HG02885 (cell line): ENCODE data around the gene TACC3.

Source experiments
- ATAC-seq: cut with Tn5 transposase; IDR thresholded peaks from one replicate; pipeline ENCODE4 v1.9.1; 2021; ENCODE audit warnings: mild to moderate bottlenecking; ENCODE audit not compliant: unreplicated experiment, poor library complexity

Gene TACC3

GRCh38 chr4:1756893-1757779 lies 35.8 kb downstream of the TACC3 start:
- ATAC-seq, result no peak

DNA sequence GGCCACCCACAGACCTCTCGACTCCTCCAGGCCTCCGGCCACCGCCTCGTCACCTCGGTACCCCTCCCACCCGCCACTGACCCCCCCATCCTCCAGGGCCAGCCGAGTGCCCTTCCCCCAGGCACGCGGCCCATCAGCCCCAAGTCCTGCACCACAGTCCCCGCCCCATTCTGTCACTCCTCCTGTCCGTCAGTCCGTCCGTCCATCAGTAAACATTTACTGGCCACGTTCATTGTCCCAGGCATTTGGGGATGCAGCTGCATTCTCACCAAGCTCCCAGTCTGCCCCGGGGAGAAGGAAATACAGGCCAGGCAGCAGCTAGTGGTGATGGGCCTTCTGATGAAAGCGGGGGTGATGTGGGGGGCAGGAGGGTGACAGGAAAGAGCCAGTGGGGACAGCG lies 36.5 kb downstream of the TACC3 start:
- ATAC-seq, result no peak

GRCh38 chr4:1758306-1759121 lies 37.2 kb downstream of the TACC3 start:
- ATAC-seq, result no peak

GRCh38 chr4:1759170-1759817 lies 38.0 kb downstream of the TACC3 start:
- ATAC-seq, result no peak

GRCh38 chr4:1759818-1760223 lies 38.5 kb downstream of the TACC3 start:
- no peak for ATAC-seq

GRCh38 chr4:1760521-1761071 lies 39.3 kb downstream of the TACC3 start:
- ATAC-seq, result no peak

DNA sequence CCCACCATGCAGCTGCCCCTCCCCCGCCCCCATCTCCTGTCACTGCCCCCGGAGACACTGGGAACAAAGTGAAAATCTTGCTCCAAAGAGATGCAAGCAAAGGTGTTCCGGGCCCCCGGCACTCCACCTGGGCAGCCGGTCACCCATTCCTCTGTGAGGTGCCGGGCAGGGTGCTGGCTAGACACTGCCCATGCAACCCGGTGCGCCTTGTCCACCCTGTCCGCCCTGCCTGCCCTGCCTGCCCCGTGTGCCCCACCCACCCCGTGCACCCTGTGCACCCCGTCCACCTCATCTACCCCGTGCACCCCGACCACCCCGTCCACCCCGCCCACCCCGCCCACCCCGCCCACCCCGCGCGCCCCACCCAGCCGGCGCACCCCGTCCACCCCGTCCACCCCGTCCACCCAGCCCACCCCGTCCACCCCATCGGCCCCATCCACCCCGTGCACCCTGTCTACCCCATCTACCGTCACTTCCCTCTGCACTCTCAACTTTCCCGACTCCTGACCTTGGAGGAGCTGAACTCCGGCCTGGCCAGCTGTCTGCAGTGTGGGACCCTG lies 39.9 kb downstream of the TACC3 start:
- ATAC-seq, result no peak

DNA sequence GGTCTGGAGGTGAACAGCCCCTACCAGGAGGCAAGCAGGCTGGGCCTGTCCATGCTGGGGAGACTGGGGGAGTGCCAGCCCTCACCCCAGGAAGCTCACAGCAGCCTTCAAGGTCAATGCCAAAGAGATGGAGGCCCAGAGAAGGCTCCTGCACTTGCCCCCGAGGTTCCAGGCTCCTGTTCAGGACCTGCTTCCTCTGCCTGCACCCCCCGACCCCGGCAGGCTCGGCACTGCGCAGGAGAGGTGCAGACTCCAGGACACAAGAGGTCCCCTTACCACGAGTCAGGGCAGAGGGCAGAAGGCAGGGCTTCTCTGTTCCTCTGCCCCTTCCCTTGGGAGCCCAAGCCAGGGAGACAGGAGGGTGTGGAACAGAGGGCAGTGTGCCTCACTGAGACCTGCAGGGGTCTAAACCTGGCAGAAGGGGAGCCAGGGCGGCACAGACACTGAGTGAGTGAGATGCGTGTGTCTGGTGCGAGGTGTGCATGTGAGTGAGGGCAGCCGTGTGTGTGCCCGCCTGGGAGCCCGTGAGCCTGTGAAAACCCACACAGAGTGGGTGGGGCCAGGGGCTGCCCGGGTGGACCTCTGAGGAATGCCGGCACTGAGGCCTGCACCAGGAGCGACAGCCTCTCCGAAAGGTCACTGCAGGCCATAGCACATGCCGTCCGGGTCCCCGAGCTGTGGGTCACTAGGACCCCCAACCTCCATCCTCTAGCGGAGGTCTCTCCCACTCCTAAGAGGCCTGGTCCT lies 41.1 kb downstream of the TACC3 start:
- no peak for ATAC-seq

DNA sequence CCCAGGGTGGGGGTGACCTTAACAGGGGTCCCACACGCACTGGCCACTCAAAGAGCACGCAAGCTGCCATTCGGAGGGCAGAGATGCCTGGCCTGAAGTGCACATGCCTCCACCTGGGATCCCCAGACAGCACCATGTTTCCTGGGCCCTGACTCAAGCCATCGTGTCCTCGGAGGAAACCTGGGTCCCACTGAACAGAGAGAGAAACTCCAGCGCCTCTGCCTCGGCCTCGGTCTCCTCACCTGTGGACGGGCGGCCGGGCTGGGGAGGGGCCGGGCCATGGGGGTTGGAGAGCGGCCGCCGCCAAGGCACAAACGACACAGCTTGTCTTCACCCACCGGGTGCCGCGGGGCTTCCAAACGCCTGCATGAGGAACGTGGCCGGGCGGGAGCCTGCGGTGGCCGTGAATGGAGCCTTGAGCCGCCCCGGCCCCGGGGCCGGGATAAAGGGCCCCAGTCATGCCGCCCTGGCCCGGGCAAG lies 41.8 kb downstream of the TACC3 start:
- ATAC-seq, result no peak

DNA sequence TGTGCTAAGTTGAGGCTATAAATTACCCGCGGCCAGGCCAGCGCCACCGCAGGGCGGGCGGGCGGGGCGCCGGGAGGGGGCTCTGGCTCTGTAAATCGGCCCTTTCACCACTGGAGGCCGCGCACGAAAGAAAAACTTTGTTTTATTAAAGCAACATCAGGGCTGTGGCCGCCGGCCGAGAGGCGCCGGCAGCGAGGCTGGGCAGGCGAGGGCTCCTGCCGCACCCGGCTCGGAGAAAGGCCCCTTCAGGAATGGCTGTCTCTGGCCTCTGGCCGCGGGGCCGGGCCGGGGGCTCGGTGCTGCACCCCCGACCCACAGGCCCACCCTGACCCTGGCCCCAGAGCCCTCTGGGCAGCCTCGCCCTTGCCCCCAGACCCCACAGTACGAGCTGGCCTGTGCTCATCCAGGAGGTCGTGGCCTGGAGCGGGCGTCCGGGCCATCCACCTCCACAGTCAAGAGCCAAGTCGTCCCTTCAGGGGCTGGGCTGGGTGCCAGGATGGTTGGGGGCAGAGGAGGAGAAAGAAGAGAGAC lies 42.3 kb downstream of the TACC3 start:
- ATAC-seq, result no peak

GRCh38 chr4:1764670-1765069 lies 43.3 kb downstream of the TACC3 start:
- ATAC-seq, result no peak

GRCh38 chr4:1765409-1766072 lies 44.2 kb downstream of the TACC3 start:
- ATAC-seq, result no peak

- no peak for ATAC-seq
These were observed 45.1 kb downstream of the TACC3 start for GRCh38 chr4:1766106-1767060.

- no peak for ATAC-seq
These were observed 45.9 kb downstream of the TACC3 start for GRCh38 chr4:1767061-1767769.

DNA sequence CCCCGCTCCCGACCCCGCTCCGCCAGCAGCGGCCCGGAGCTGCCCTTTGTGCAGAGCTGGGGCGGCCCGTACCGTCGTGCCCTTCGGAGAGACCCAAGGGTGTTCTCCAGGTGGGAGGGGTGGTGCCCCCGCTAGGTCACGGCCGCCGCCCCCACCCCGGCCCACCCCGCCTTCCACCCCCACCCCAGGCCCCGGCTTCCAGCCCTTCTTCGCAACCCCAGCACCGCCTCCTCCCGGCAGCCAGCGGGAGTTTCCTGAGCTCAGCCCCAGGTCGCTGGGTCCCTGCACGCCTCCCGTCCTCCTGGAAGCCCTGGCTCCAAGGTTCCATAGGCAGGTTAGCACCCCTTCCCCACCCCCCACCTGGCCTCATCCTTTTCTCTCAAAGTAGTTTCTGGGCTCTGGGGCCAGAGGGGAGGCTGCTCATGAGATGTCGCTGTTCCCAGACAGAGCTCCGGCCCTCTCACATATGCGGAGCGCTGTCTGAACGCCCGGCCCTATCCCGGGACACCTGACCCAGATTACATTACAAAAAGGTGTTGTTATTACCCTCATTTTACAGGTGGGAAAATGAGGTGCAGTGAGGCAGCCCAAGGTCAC lies 46.5 kb downstream of the TACC3 start:
- ATAC-seq, result no peak

- no peak for ATAC-seq
These were observed 47.2 kb downstream of the TACC3 start for GRCh38 chr4:1768367-1769034.
